Astrocyte of the cerebellum (primary cell): ENCODE measurements around the gene BRSK2.
"Not testable (repeated sequence)": the region's sequence is repeated elsewhere in the genome, so short reads cannot be mapped to it uniquely, and the experiment has no call there.

ENCODE experiments used
- DNase-seq: peaks from one replicate; pipeline ENCODE4 v3.0.0-alpha.2; 2011; ENCODE audit warnings: low read depth
- H3K4me3 ChIP-seq: 2 replicates; pipeline ENCODE4 v1.5.1; 2011; ENCODE audit warnings: mild to moderate bottlenecking, low read depth, low read length, moderate library complexity
- in situ Hi-C: cut with HindIII; loops from 2 replicates; pipeline ENCODE4 v1.10.0; 2017; ENCODE audit warnings: low sequenced_read_pairs
- TF ChIP-seq, protein P1 (sequence below): IDR thresholded peaks from 2 replicates; pipeline ENCODE4 v1.5.1; 2012; ENCODE audit warnings: low read length, low read depth, moderate library complexity, mild to moderate bottlenecking; ENCODE audit errors: missing control alignments

Gene BRSK2

DNA sequence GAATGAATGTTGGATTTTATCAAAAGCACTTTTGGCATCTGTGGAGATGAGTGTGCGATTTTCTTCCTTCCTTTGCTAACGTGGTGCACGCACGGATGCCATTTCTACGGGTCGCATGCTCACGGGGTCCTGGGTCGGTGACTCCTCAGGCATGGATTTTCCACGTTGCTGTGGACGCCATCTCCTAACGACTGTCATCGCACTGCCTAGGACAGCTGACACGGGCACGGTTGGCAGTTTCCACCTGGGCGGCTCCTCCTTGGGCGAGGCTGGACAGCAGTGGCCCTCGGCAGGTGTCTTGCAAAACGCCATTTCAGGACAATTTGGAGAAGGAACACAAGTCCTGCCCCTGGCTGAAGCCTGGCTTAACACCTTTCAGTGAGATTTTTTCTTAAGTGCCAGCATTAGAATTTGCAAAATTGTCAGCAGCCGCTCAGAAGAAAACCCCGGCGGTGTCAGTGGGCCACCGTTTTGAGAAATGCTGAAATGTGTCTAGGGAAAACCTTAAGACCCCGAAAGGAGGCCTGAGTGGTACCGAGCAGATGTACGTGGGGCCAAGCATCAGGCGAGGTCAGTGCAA lies 45.6 kb upstream of the BRSK2 start:
- in situ Hi-C loops: no loop called here
- TF ChIP-seq, protein P1, sequence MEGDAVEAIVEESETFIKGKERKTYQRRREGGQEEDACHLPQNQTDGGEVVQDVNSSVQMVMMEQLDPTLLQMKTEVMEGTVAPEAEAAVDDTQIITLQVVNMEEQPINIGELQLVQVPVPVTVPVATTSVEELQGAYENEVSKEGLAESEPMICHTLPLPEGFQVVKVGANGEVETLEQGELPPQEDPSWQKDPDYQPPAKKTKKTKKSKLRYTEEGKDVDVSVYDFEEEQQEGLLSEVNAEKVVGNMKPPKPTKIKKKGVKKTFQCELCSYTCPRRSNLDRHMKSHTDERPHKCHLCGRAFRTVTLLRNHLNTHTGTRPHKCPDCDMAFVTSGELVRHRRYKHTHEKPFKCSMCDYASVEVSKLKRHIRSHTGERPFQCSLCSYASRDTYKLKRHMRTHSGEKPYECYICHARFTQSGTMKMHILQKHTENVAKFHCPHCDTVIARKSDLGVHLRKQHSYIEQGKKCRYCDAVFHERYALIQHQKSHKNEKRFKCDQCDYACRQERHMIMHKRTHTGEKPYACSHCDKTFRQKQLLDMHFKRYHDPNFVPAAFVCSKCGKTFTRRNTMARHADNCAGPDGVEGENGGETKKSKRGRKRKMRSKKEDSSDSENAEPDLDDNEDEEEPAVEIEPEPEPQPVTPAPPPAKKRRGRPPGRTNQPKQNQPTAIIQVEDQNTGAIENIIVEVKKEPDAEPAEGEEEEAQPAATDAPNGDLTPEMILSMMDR: no peak
- H3K4me3 ChIP-seq: no peak overlapping the region
- DNase-seq: no peak

DNA sequence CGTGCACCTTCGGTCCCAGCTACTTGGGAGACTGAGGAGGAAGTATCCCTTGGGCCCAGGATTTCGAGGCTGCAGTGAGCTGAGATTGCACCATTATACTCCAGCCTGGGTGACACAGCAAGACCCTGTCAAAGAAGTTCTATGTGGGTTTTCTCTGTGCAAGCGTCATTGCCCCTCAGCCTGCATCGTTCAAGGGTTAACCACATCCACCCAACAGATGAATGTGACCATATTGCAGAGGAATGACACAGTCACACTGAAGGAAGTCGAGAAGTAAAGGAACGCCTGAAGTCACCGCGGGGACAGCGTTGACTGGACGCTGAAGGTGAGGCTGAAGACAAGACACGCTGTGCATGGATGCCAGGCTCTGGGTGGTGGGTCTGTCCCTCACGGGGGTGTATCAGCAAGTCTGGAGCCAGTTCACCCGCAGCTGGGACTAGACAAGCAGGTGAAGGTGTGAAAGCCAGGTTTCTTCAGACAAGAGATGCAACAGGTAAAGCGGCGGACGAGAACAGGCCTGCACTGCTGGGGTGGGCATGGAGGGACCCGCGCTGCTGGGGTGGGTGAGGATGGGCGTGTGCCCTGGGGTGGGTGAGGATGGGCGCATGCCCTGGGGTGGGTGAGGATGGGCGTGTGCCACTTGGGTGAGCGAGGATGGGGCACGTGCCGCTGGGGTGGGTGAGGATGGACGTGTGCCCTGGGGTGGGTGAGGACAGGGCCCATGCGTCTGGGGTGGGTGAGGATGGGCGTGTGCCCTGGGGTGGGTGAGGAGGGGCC lies 43.8 kb upstream of the BRSK2 start:
- TF ChIP-seq, protein P1: no peak
- H3K4me3 ChIP-seq: no peak overlapping the region
- in situ Hi-C loops: no loop called here
- DNase-seq: no peak

DNA sequence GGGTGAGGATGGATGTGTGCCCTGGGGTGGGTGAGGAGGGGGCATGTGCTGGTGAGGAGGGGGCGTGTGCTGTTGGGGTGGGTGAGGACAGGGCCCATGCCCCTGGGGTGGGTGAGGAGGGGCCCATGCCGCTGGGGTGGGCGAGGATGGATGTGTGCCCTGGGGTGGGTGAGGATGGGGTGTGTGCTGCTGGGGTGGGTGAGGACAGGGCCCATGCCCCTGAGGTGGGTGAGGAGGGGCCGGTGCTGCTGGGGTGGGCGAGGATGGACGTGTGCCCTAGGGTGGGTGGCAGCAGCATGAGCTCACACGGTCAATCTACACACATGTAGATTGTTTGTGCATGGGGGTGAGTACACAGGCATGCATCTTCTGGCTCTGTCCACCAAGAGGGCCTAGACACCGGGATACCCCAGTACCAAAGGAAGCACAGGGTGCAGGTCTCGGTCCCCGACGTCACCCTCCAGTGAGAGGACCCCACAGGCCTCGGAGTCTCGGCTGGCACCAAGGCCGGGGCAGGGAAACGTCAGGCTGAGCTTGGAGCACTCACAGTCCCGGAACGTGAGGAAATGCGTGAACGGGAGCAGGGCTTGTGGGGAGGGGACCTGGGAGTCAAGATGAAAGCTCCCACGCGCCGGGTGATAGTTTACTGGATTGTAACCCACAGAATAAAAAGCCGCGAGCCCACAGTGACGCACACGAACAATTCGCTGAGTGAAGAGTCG lies 42.9 kb upstream of the BRSK2 start:
- H3K4me3 ChIP-seq: no peak overlapping the region
- TF ChIP-seq, protein P1: no peak
- in situ Hi-C loops: no loop called here
- no peak for DNase-seq

DNA sequence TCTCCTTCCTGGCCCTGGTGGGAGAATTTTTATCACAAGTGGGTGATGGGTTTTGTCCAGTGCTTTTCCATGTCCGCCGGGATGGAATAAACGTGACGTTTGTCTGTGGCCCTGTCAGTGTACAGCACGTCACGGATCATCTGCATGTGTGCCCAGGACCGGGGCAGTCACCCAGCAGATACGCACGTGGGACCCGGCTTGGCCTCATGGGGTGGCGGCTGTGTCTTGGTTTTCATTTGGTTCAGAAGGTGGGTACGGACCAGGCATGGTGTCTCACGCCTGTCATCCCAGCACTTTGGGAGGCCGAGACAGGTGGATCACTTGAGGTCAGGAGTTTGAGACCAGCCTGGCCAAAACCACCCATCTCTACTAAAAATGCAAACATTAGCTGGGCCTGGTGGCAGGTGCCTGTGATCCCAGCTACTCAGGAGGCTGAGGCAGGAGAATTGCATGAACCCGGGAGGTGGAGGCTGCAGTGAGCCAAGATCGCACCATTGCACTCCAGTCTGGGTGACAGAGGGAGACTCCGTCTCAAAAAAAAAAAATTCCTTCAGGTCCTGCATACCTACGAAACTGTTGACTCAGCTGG lies 42.2 kb upstream of the BRSK2 start:
- H3K4me3 ChIP-seq, DNase-seq, in situ Hi-C loops: not testable (repeated sequence)

DNA sequence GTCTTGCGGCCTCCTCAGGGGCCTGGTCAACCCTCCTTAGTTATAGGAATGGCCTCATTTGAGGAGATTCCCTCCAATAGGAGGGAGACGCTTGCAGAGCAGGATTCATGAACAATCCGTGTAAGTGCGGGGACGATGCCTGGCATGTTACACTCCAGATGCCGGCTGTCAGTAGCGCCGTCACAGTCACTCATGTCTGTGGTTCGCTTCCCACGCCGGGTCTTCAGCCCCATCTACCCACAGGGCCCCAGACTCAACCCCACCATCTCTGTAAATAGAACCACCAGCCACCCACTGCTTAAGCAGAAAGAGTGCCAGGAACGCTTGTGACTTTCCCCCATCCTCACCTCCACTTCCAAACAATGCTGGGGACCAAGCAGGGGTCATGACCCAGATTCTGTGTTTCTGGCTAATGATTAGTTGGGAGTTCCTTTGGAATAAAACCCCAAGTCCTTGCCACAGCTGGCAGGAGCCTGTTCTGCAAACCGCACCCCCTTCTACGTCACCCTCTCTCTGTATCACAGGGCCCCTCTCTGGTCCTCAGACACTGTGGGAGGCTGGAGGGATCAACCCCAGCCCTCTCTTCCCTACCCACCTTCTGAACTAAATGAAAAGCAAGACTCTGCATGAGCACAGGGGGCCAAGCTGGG lies 41.5 kb upstream of the BRSK2 start:
- no peak overlapping the region for H3K4me3 ChIP-seq
- TF ChIP-seq, protein P1: no peak
- in situ Hi-C loops: no loop called here
- DNase-seq: no peak

DNA sequence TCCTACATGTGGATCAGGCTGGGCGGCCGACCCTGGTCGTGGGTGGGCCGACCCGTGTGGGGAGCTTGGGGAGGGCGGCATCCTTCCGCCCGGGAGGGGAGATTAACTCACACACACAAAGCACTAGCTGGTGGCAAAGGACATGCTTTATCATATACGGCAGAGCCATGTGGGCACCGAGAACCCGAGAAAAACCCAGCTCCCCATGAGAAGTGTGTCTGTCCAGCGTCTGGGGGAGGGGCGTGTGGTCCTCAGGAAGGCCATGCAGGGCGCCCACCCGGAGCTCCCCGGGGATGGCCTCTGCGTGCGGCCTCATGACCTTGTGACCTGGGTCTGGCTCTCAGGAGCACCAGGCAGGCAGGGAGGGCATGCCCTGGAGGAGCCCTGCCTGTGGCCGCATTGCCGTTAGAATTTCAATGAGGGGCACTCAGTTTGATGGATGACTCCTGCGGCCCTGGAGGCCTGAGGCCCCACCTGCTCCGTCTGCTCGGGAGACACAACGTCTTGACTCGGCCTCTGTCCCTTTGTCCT lies 40.9 kb upstream of the BRSK2 start:
- DNase-seq: no peak
- no peak overlapping the region for H3K4me3 ChIP-seq
- in situ Hi-C loops: no loop called here
- TF ChIP-seq, protein P1: no peak
